Ovary (tissue), 9 donors: ENCODE data around the gene MUC5AC. TPM values are rescaled to one million over a fixed set of nuclear protein-coding genes. Genes with fewer than 3 reads are reported as not detected.
"Not testable (repeated sequence)": the region's sequence is repeated elsewhere in the genome, so short reads cannot be mapped to it uniquely, and the experiment has no call there.

Experiments used
- DNase-seq, 5 donors: peaks; one replicate each; pipeline ENCODE4 v3.0.0-alpha.2; 2019 to 2020
- H3K27ac ChIP-seq, 2 donors: fragments of 200-600 bp; one replicate each; pipeline versions ENCODE4 v1.5.1 to v1.8.0; 2019 to 2022
- H3K27me3 ChIP-seq: fragments of 200-600 bp; one replicate; pipeline ENCODE4 v1.8.0; 2022
- H3K36me3 ChIP-seq: fragments of 200-600 bp; sonication (generic); one replicate; pipeline ENCODE4 v1.5.1; 2019
- H3K4me1 ChIP-seq: one replicate; pipeline ENCODE4 v1.8.1; 2013; ENCODE audit warnings: mild to moderate bottlenecking, moderate library complexity; ENCODE audit not compliant: insufficient read depth
- H3K4me3 ChIP-seq: fragments of 200-600 bp; sonication (generic); one replicate; pipeline ENCODE4 v1.5.1; 2017
- H3K9me3 ChIP-seq, 2 donors: fragments of 200-600 bp in 1 of 2; sonication (generic) in 1 of 2; one replicate each; pipeline versions ENCODE4 v1.5.1 to v1.8.1; 2013 to 2019; ENCODE audit warnings: mild to moderate bottlenecking in 1 of 2, moderate library complexity in 1 of 2
- EP300 ChIP-seq: sonication (generic); formaldehyde crosslinking; IDR thresholded peaks from one replicate; pipeline ENCODE4 v1.6.1; 2017; ENCODE audit warnings: antibody characterized with exemption
- POLR2A ChIP-seq: fragments of 450-650 bp; IDR thresholded peaks from one replicate; pipeline ENCODE4 v1.6.1; 2017; ENCODE audit warnings: antibody characterized with exemption, mild to moderate bottlenecking, moderate library complexity
- WGBS, 3 donors: extraction: QIAGEN DNeasy Blood & Tissue Kit in 1 of 3; methylation state at CpG; one replicate each; pipeline versions ENCODE4 v1.1.5 to v1.1.7; 2013 to 2017; 5-methylcytosine and 5-hydroxymethylcytosine counted together
- intact Hi-C, 4 donors: fragments of 100-400 bp; cut with DNase I; formaldehyde crosslinking; loops; one replicate each; pipeline versions ENCODE4 v1.11.0 to v1.15.1; 2022 to 2023
- polyA plus RNA-seq, 2 donors: library from polyadenylated mRNA; stranded (reverse); fragments of 200-250 nt in 1 of 2; fragments of 350-450 nt in 1 of 2; fragmentation: Illumina TruSeq in 1 of 2; extraction: RNeasy Lipid Tissue Mini Kit (QIAGEN cat#74804) in 1 of 2; gene quantifications; one replicate each; pipeline ENCODE4 v1.2.3, GENCODE V29; 2013 to 2014
- total RNA-seq, 7 donors: library from RNA; depleted of rRNA in 2 of 7; stranded (reverse); fragments of >200 nt in 2 of 7; fragmentation: NEBNext Ultra II Directional in 3 of 7; extraction: Animal tissue kit (Norgen Biotek cat#: 25700) in 3 of 7; gene quantifications; one replicate each; pipeline versions ENCODE4 v1.1.0 to v1.2.4, GENCODE V29; 2016 to 2023
- TF ChIP-seq, protein P1 (sequence below), 3 donors: fragments of 450-650 bp in 2 of 3; fragments of 200-600 bp in 1 of 3; IDR thresholded peaks; one replicate each; pipeline versions ENCODE4 v1.5.1 to v1.8.0; 2016 to 2022; ENCODE audit warnings: antibody characterized with exemption in 3 of 3, mild to moderate bottlenecking in 1 of 3
- donor health status: DM: no; HTN: no; CAD: no; lungs with moderate emphysema.
- donor health status: DM: no; HTN: no; CAD: no.
- donor health status: Bipolar disorder and iron deficiency.
- donor health status: DM: yes; HTN: yes; CAD: no.
- donor health status: DM: no; HTN: no; CAD: no.
- donor health status: DM: yes; HTN: yes; CAD: no.

MUC5AC gene
- total and polyA plus RNA-seq, 9 donors = 0.03 TPM; not detected in 8

DNA sequence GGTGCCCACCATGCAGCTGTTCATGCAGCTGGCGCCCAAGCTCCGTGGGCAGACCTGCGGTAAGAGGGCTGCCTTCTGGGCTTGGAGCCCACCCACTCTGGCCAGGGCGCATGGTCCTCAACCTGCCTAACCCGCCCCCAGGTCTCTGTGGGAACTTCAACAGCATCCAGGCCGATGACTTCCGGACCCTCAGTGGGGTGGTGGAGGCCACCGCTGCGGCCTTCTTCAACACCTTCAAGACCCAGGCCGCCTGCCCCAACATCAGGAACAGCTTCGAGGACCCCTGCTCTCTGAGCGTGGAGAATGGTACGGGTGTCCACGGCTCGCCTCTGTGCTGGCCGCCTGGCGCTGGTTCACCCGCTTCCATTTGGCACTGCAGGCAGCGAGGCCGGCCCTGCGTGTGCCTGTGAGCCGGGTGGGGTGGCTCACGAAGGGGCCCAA is 11.0 kb downstream of the MUC5AC start:
- no peaks in the 10 kb centered on the region for H3K4me1 ChIP-seq
- no peak overlapping the region for H3K4me3 ChIP-seq
- H3K27me3 ChIP-seq = no peaks in the 10 kb centered on the region
- H3K9me3 ChIP-seq = no peaks in the 10 kb centered on the region
- no peak overlapping the region for H3K27ac ChIP-seq
- TF ChIP-seq EP300 = no peak
- TF ChIP-seq POLR2A = no peak
- TF ChIP-seq, protein P1, sequence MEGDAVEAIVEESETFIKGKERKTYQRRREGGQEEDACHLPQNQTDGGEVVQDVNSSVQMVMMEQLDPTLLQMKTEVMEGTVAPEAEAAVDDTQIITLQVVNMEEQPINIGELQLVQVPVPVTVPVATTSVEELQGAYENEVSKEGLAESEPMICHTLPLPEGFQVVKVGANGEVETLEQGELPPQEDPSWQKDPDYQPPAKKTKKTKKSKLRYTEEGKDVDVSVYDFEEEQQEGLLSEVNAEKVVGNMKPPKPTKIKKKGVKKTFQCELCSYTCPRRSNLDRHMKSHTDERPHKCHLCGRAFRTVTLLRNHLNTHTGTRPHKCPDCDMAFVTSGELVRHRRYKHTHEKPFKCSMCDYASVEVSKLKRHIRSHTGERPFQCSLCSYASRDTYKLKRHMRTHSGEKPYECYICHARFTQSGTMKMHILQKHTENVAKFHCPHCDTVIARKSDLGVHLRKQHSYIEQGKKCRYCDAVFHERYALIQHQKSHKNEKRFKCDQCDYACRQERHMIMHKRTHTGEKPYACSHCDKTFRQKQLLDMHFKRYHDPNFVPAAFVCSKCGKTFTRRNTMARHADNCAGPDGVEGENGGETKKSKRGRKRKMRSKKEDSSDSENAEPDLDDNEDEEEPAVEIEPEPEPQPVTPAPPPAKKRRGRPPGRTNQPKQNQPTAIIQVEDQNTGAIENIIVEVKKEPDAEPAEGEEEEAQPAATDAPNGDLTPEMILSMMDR (IDR thresholded peaks at IDR 0.05) = no peak
- intact Hi-C loops = no loop called here
- no peaks in the 10 kb centered on the region for H3K36me3 ChIP-seq
- no peak for DNase-seq
- 90 to 93% (median 90%) methylated on average over 23 of the region's 23 CpGs for WGBS, 3 donors

DNA sequence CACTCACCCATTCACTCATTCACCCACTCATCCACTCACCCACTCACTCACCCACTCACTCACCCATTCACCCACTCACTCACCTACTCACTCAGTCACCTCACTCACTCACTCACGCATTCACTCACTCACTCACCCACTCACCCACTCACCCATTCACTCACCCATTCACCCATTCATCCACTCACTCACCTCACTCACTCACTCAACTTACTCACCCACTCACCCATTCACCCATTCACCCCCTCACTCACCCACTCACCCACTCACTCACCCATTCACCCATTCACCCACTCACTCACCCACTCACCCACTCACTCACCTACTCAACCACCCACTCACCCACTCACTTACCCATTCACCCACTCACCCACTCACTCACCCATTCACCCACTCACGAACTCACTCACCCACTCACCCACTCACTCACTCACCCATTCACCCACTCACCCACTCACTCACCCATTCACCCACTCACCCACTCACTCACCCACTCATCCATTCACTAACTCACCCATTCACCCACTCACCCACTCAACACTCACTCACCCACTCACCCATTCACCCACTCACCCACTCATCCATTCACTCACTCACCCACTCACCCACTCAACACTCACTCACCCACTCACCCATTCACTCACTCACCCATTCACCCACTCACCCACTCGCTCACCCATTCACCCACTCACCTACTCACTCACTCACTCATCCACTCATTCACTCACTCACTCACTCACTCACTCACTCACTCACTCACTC is 13.7 kb downstream of the MUC5AC start:
- no peaks in the 10 kb centered on the region for H3K36me3 ChIP-seq
- no peak for TF ChIP-seq EP300
- TF ChIP-seq, protein P1 (IDR thresholded peaks at IDR 0.05) = no peak
- no peak for TF ChIP-seq POLR2A
- no peak overlapping the region for H3K27ac ChIP-seq
- no peaks in the 10 kb centered on the region for H3K4me1 ChIP-seq
- H3K27me3 ChIP-seq = no peaks in the 10 kb centered on the region
- no peak for DNase-seq
- H3K9me3 ChIP-seq = no peaks in the 10 kb centered on the region
- WGBS, 3 donors = 62 to 91% (median 86%) methylated on average over 2 of the region's 3 CpGs
- intact Hi-C loops = no loop called here
- no peak overlapping the region for H3K4me3 ChIP-seq

DNA sequence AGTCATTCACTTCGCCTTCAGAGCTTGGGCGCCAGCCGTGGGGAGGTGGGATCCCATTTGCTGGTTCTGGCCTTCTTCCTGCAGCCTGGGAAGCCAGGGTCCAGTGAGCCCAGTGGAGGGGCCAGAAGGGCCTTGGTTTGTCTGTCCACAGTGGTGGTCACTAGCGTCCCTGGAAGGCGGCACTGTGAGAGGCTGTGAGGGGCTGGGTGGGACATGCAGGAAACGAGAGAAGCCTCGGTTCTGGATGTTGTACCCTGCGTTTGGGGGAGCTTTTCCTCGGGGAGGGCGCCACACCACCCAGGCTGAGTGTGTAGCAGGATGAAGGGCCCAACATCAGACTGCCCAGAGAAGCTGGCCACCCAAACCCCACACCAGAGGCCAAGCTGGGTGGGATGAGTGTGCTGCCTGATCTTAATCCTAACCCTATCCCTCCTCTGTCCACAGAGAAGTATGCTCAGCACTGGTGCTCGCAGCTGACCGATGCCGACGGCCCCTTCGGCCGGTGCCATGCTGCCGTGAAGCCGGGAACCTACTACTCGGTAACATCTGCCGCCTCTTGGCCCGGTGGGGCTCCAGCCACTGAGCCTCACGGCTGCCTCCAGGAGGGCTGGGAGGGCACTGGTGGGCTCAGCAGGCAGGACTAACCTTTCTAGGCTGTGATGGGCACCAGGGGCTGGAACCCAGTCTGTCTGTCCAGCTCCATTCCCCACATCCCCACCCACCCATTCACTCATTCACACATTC is 14.4 kb downstream of the MUC5AC start:
- TF ChIP-seq POLR2A = no peak
- TF ChIP-seq EP300 = no peak
- TF ChIP-seq, protein P1 (IDR thresholded peaks at IDR 0.05) = no peak
- 80 to 90% (median 87%) methylated on average over 22 of the region's 22 CpGs for WGBS, 3 donors
- H3K36me3 ChIP-seq = no peaks in the 10 kb centered on the region
- H3K27me3 ChIP-seq = no peaks in the 10 kb centered on the region
- no peak for DNase-seq
- no peak overlapping the region for H3K4me3 ChIP-seq
- intact Hi-C loops = no loop called here
- H3K4me1 ChIP-seq = no peaks in the 10 kb centered on the region
- H3K9me3 ChIP-seq = no peaks in the 10 kb centered on the region
- no peak overlapping the region for H3K27ac ChIP-seq

DNA sequence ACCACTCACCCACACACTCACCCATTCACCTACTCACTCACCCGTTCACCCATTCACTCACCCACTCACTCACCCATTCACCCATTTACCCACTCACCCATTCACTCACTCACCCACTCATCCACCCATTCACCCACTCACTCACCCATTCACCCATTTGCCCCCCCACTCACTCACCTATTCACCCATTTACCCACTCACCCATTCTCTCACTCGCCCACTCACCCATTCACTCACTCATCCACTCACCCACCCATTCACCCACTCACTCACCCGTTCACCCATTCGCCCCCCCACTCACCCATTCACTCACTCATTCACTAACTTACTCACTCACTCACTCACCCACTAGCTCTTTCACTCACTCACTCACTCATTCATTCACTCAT is 15.0 kb downstream of the MUC5AC start:
- no peak overlapping the region for H3K4me3 ChIP-seq
- H3K9me3 ChIP-seq = no peaks in the 10 kb centered on the region
- H3K27me3 ChIP-seq = no peaks in the 10 kb centered on the region
- H3K27ac ChIP-seq = no peak overlapping the region
- intact Hi-C loops = no loop called here
- no peaks in the 10 kb centered on the region for H3K4me1 ChIP-seq
- no peak for TF ChIP-seq POLR2A
- TF ChIP-seq EP300 = no peak
- TF ChIP-seq, protein P1 (IDR thresholded peaks at IDR 0.05) = no peak
- H3K36me3 ChIP-seq = no peaks in the 10 kb centered on the region
- DNase-seq = no peak
- 79 to 86% (median 80%) methylated on average over 4 of the region's 4 CpGs for WGBS, 3 donors

DNA sequence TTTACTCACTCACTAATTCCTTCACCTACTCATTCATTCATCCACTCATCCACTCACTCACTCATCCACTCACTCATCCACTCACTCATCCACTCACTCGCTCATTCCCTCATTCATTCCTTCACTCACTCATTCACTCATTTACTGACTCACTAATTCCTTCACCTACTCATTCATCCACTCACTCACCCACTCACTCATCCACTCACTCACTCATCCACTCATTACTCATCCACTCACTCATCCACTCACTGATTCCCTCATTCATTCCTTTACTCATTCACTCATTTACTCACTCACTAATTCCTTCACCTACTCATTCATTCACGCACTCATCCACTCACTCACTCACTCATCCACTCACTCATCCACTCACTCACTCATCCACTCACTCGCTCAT is 15.6 kb downstream of the MUC5AC start:
- DNase-seq, H3K27ac ChIP-seq, H3K4me1 ChIP-seq, H3K4me3 ChIP-seq, H3K27me3 ChIP-seq, intact Hi-C loops, H3K9me3 ChIP-seq, H3K36me3 ChIP-seq: not testable (repeated sequence)
- WGBS, 3 donors = 89 to 93% (median 91%) methylated on average over 3 of the region's 3 CpGs
